Hepatocyte (in vitro differentiated cells): ENCODE data around the gene TMEM239. TPM values are rescaled to one million over a fixed set of nuclear protein-coding genes. Genes with fewer than 3 reads are reported as not detected.

Source experiments
- DNase-seq: peaks from one replicate; pipeline ENCODE4 v3.0.0-alpha.2; 2016; ENCODE audit warnings: low spot score
- H2AFZ ChIP-seq: fragments of 200-600 bp; sonication (generic); 2 replicates; pipeline ENCODE4 v1.6.0; 2016; ENCODE audit warnings: antibody characterized with exemption, mild to moderate bottlenecking
- H3K27ac ChIP-seq: fragments of 200-600 bp; sonication (generic); 2 replicates; pipeline ENCODE4 v1.5.1; 2016; ENCODE audit warnings: mild to moderate bottlenecking
- H3K27me3 ChIP-seq: fragments of 200-600 bp; sonication (generic); 2 replicates; pipeline ENCODE4 v1.6.1; 2016
- H3K36me3 ChIP-seq: fragments of 200-600 bp; sonication (generic); replicated peaks from 2 replicates; pipeline ENCODE4 v1.5.1; 2016; ENCODE audit warnings: low read depth; ENCODE audit not compliant: insufficient read depth
- H3K4me1 ChIP-seq: fragments of 200-600 bp; sonication (generic); 2 replicates; pipeline ENCODE4 v1.5.1; 2016; ENCODE audit warnings: mild to moderate bottlenecking, moderate library complexity; ENCODE audit not compliant: insufficient read depth
- H3K4me2 ChIP-seq: fragments of 200-600 bp; sonication (generic); 2 replicates; pipeline ENCODE4 v1.6.0; 2016
- H3K4me3 ChIP-seq: fragments of 200-600 bp; sonication (generic); 2 replicates; pipeline ENCODE4 v1.5.1; 2016; ENCODE audit warnings: mild to moderate bottlenecking
- H3K79me2 ChIP-seq: fragments of 200-600 bp; sonication (generic); 2 replicates; pipeline ENCODE4 v1.6.0; 2017; ENCODE audit warnings: mild to moderate bottlenecking
- H3K9me2 ChIP-seq: fragments of 200-600 bp; sonication (generic); replicated peaks from 2 replicates; pipeline ENCODE4 v1.6.0; 2017; ENCODE audit warnings: mild to moderate bottlenecking; ENCODE audit not compliant: insufficient read depth
- H3K9me3 ChIP-seq: fragments of 200-600 bp; sonication (generic); 2 replicates; pipeline ENCODE4 v1.5.1; 2016; ENCODE audit warnings: low read depth, mild to moderate bottlenecking
- H4K20me1 ChIP-seq: fragments of 200-600 bp; sonication (generic); 2 replicates; pipeline ENCODE4 v1.6.0; 2016; ENCODE audit warnings: mild to moderate bottlenecking; ENCODE audit not compliant: insufficient read depth, poor library complexity, severe bottlenecking
- EZH2 ChIP-seq: fragments of 200-600 bp; sonication (generic); IDR thresholded peaks from 2 replicates; pipeline ENCODE4 v1.6.1; 2016; ENCODE audit warnings: antibody characterized with exemption, mild to moderate bottlenecking, borderline replicate concordance
- EZH2phosphoT487 ChIP-seq: fragments of 200-600 bp; sonication (generic); IDR thresholded peaks from one replicate; pipeline ENCODE4 v1.6.1; 2018; ENCODE audit warnings: antibody characterized with exemption, mild to moderate bottlenecking, low read depth, moderate library complexity; ENCODE audit not compliant: unreplicated experiment, severe bottlenecking
- WGBS: methylation state at CpG from one replicate; pipeline ENCODE4 v1.1.6; 2016; ENCODE audit warnings: low lambda C conversion rate; ENCODE audit errors: missing lambda C conversion rate; 5-methylcytosine and 5-hydroxymethylcytosine counted together
- polyA plus RNA-seq: library from polyadenylated mRNA; unstranded; fragments of >200 nt; fragmentation: Nextera tagmentation; extraction: Ambion mirVana; gene quantifications from 2 replicates; pipeline ENCODE4 v1.2.1, GENCODE V29; 2016
- total RNA-seq: library from RNA; depleted of rRNA; stranded (reverse); fragments of >200 nt; gene quantifications from 2 replicates; pipeline ENCODE4 v1.2.3, GENCODE V29; 2014
- TF ChIP-seq, protein P1 (sequence below): fragments of 200-600 bp; sonication (generic); IDR thresholded peaks from 2 replicates; pipeline ENCODE4 v1.5.1; 2016; ENCODE audit warnings: antibody characterized with exemption, mild to moderate bottlenecking; ENCODE audit not compliant: poor library complexity

Gene TMEM239
- total and polyA plus RNA-seq, 2 experiments from 2014 or later, result not detected

- no peaks in the 10 kb centered on the region for H4K20me1 ChIP-seq
- 91% methylated on average over 10 of the region's 10 CpGs for WGBS
These were observed 37.4 kb upstream of the TMEM239 start for GRCh38 chr20:2778602-2779321.

DNA sequence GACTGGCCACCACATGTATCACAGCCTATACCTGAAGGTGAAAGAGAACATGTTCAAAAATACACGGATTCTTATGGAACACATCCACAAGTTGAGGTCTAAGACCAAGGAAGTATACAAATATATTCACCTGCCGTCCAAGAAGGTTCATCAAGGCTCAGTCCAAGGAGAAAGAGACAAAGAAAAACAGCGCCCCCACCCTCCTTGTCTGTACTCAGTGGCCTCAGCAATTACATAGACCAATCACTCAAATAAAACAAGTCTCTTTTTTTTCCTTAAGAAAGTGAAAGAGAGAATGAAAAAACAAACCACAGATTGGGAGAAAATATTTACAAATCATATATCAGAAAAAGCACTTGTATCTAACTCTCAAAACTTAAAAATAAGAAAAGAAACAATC, 35.2 kb upstream of the TMEM239 start:
- no peaks in the 10 kb centered on the region for H4K20me1 ChIP-seq
- no peaks in the 10 kb centered on the region for H3K9me3 ChIP-seq
- WGBS, result 35% methylated on average over 3 of the region's 3 CpGs
- H3K27me3 ChIP-seq, result peaks cover 16% of the 10 kb centered on the region
- no peak for DNase-seq
- no peaks in the 10 kb centered on the region for H3K79me2 ChIP-seq
- TF ChIP-seq EZH2 (no peak), EZH2phosphoT487 (no peak)
- TF ChIP-seq, protein P1, sequence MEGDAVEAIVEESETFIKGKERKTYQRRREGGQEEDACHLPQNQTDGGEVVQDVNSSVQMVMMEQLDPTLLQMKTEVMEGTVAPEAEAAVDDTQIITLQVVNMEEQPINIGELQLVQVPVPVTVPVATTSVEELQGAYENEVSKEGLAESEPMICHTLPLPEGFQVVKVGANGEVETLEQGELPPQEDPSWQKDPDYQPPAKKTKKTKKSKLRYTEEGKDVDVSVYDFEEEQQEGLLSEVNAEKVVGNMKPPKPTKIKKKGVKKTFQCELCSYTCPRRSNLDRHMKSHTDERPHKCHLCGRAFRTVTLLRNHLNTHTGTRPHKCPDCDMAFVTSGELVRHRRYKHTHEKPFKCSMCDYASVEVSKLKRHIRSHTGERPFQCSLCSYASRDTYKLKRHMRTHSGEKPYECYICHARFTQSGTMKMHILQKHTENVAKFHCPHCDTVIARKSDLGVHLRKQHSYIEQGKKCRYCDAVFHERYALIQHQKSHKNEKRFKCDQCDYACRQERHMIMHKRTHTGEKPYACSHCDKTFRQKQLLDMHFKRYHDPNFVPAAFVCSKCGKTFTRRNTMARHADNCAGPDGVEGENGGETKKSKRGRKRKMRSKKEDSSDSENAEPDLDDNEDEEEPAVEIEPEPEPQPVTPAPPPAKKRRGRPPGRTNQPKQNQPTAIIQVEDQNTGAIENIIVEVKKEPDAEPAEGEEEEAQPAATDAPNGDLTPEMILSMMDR, result no peak
- H3K4me3 ChIP-seq, result no peak overlapping the region
- no peak overlapping the region for H2AFZ ChIP-seq
- H3K36me3 ChIP-seq, result no peaks in the 10 kb centered on the region
- H3K4me1 ChIP-seq, result no peaks in the 10 kb centered on the region
- H3K27ac ChIP-seq, result no peak overlapping the region
- no peaks in the 10 kb centered on the region for H3K9me2 ChIP-seq
- H3K4me2 ChIP-seq, result no peak overlapping the region

More at GRCh38 chr20:2778602-2779321, 37.4 kb upstream of the TMEM239 start:
- H3K79me2 ChIP-seq, result no peaks in the 10 kb centered on the region
- no peak for DNase-seq
- peaks cover 16% of the 10 kb centered on the region for H3K27me3 ChIP-seq
- no peaks in the 10 kb centered on the region for H3K4me1 ChIP-seq
- no peak overlapping the region for H3K4me2 ChIP-seq
- no peaks in the 10 kb centered on the region for H3K36me3 ChIP-seq
- H2AFZ ChIP-seq, result no peak overlapping the region
- H3K27ac ChIP-seq, result no peak overlapping the region
- TF ChIP-seq EZH2phosphoT487, result no peak
- TF ChIP-seq EZH2, result no peak
- TF ChIP-seq, protein P1, result no peak
- H3K9me3 ChIP-seq, result no peaks in the 10 kb centered on the region
- H3K9me2 ChIP-seq, result no peaks in the 10 kb centered on the region
- H3K4me3 ChIP-seq, result no peak overlapping the region

DNA sequence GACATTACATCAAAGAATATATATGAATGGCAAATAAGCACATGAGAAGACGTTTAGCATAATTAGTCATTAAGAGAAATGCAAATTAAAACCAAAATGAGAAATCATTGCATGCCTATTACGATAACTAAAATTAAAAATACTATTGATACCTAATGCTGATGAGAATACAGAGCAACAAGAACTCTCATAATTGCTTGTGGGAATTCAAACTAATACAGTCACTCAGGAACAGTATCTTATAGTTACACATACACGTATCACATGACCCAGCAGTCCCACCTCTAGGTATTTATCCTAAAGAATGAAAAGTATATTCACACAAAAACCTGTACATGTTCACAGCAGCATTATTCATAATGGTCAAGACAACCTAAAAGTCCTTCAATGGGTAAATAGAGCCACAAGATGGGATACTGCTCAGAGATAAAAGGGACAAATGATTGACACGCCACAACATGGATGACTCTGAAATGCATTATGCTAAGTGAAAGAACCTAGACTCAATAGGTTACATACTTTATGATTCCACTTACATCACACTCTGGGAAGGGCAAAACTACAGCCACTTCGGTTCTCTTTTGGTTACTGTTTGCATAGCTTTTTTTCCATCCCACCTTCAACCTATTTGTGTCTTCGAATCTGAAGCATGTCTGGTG, 32.1 kb upstream of the TMEM239 start:
- DNase-seq, result no peak
- Histone ChIP-seq H3K9me3 (no peaks in the 10 kb centered on the region), H3K36me3 (no peaks in the 10 kb centered on the region), H3K4me3 (no peak overlapping the region), H3K27me3 (peaks cover 13% of the 10 kb centered on the region), H3K9me2 (no peaks in the 10 kb centered on the region), H2AFZ (no peak overlapping the region), H4K20me1 (no peaks in the 10 kb centered on the region), H3K27ac (no peak overlapping the region), H3K79me2 (no peaks in the 10 kb centered on the region), H3K4me1 (no peaks in the 10 kb centered on the region), H3K4me2 (no peak overlapping the region)
- TF ChIP-seq EZH2 (no peak), EZH2phosphoT487 (no peak)
- TF ChIP-seq, protein P1, result no peak
- WGBS, result 84% methylated on average over 6 of the region's 6 CpGs
